GM23338 (cell line): ENCODE measurements around the gene RNF7. TPM values are rescaled to one million over a fixed set of nuclear protein-coding genes. Genes with fewer than 3 reads are reported as not detected.
A peak's percentile ranks its signal among the peaks of the same experiment; 100 is the strongest.

Source experiments
- ATAC-seq: fragments of 200-7000 bp; cut with Tn5 transposase; 3 replicates; pipeline ENCODE4 v1.9.1; 2020
- DNase-seq: peaks from one replicate; pipeline ENCODE4 v3.0.0-alpha.2; 2015; ENCODE audit warnings: low spot score
- H2AFZ ChIP-seq: fragments of 200-600 bp; sonication (generic); 2 replicates; pipeline ENCODE4 v1.8.0; 2016; ENCODE audit warnings: antibody characterized with exemption, mild to moderate bottlenecking, moderate library complexity
- H3F3A ChIP-seq: fragments of 200-600 bp; sonication (generic); replicated peaks from 2 replicates; pipeline ENCODE4 v1.8.0; 2017; ENCODE audit warnings: antibody characterized with exemption, mixed run types, low read depth
- H3K27ac ChIP-seq: fragments of 200-600 bp; sonication (generic); 2 replicates; pipeline ENCODE4 v1.6.1; 2016; ENCODE audit warnings: low read depth
- H3K27me3 ChIP-seq: fragments of 200-600 bp; sonication (generic); 2 replicates; pipeline ENCODE4 v1.8.0; 2016; ENCODE audit warnings: mild to moderate bottlenecking, mixed run types, moderate library complexity; ENCODE audit not compliant: insufficient read depth
- H3K36me3 ChIP-seq: fragments of 200-600 bp; sonication (generic); 2 replicates; pipeline ENCODE4 v1.8.0; 2016; ENCODE audit warnings: mild to moderate bottlenecking; ENCODE audit not compliant: insufficient read depth
- H3K4me1 ChIP-seq: fragments of 200-600 bp; sonication (generic); 2 replicates; pipeline ENCODE4 v1.8.0; 2016; ENCODE audit warnings: mild to moderate bottlenecking, moderate library complexity; ENCODE audit not compliant: insufficient read depth
- H3K4me2 ChIP-seq: fragments of 200-600 bp; sonication (generic); 2 replicates; pipeline ENCODE4 v1.7.1; 2017; ENCODE audit warnings: mixed run types
- H3K4me3 ChIP-seq: fragments of 200-600 bp; sonication (generic); 2 replicates; pipeline ENCODE4 v1.6.1; 2016; ENCODE audit warnings: mixed run types
- H3K79me2 ChIP-seq: fragments of 200-600 bp; sonication (generic); replicated peaks from 2 replicates; pipeline ENCODE4 v1.8.0; 2017; ENCODE audit warnings: mild to moderate bottlenecking; ENCODE audit not compliant: insufficient read depth
- H3K9me2 ChIP-seq: fragments of 200-600 bp; sonication (generic); 2 replicates; pipeline ENCODE4 v1.8.0; 2017; ENCODE audit not compliant: insufficient read depth
- H4K20me1 ChIP-seq: fragments of 200-600 bp; sonication (generic); replicated peaks from 2 replicates; pipeline ENCODE4 v1.8.0; 2017; ENCODE audit warnings: mild to moderate bottlenecking; ENCODE audit not compliant: insufficient read depth
- H3K27ac Mint-ChIP-seq: 2 replicates; pipeline ENCODE4 v1.8.0; 2020; ENCODE audit warnings: inconsistent platforms, mild to moderate bottlenecking, moderate library complexity, mixed read lengths
- H3K27me3 Mint-ChIP-seq: 3 replicates; pipeline ENCODE4 v1.8.0; 2022; ENCODE audit warnings: low read depth, mild to moderate bottlenecking, moderate library complexity, mixed read lengths, inconsistent platforms; ENCODE audit not compliant: insufficient read depth, poor library complexity
- H3K36me3 Mint-ChIP-seq: 3 replicates; pipeline ENCODE4 v1.8.0; 2021; ENCODE audit warnings: low read depth, mild to moderate bottlenecking, inconsistent platforms, moderate library complexity, mixed read lengths
- H3K4me1 Mint-ChIP-seq: 3 replicates; pipeline ENCODE4 v1.8.0; 2020; ENCODE audit warnings: mild to moderate bottlenecking, inconsistent platforms, mixed read lengths
- H3K4me3 Mint-ChIP-seq: 3 replicates; pipeline ENCODE4 v1.8.0; 2021; ENCODE audit warnings: moderate library complexity, mild to moderate bottlenecking, inconsistent platforms, mixed read lengths
- H3K9me3 Mint-ChIP-seq: 3 replicates; pipeline ENCODE4 v1.8.0; 2020; ENCODE audit warnings: moderate library complexity, mild to moderate bottlenecking, inconsistent platforms, mixed read lengths
- CREB1 ChIP-seq: fragments of 250-450 bp; sonication (Bioruptor Pico); IDR thresholded peaks from 2 replicates; pipeline ENCODE4 v1.5.0; 2020; ENCODE audit warnings: low read depth, mild to moderate bottlenecking, moderate library complexity
- CTCF ChIP-seq, 2 experiments: fragments of 200-600 bp in 1 of 2; sonication (generic) in 1 of 2; conservative IDR thresholded peaks; 2 replicates each; pipeline versions ENCODE4 v1.5.1 to v1.6.1; 2016 to 2017; ENCODE audit warnings: antibody characterized with exemption in 2 of 2, low read depth in 2 of 2, mild to moderate bottlenecking in 2 of 2, moderate library complexity in 1 of 2
- ETS1 ChIP-seq: IDR thresholded peaks from 2 replicates; pipeline ENCODE4 v1.6.1; 2016; ENCODE audit warnings: antibody characterized with exemption
- EZH2 ChIP-seq: fragments of 200-600 bp; sonication (generic); IDR thresholded peaks from one replicate; pipeline ENCODE4 v1.8.0; 2017; ENCODE audit warnings: antibody characterized with exemption, mild to moderate bottlenecking, low read depth; ENCODE audit not compliant: unreplicated experiment
- EZH2phosphoT487 ChIP-seq: fragments of 200-600 bp; sonication (generic); IDR thresholded peaks from one replicate; pipeline ENCODE4 v1.8.1; 2018; ENCODE audit warnings: antibody characterized with exemption; ENCODE audit not compliant: unreplicated experiment
- JUNB ChIP-seq: IDR thresholded peaks from one replicate; pipeline ENCODE4 v1.6.1; 2016; ENCODE audit warnings: antibody characterized with exemption; ENCODE audit not compliant: unreplicated experiment
- NANOG ChIP-seq: IDR thresholded peaks from 2 replicates; pipeline ENCODE4 v1.6.1; 2016; ENCODE audit warnings: antibody characterized with exemption, borderline replicate concordance
- POLR2AphosphoS5 ChIP-seq: IDR thresholded peaks from 2 replicates; pipeline ENCODE4 v1.6.1; 2016; ENCODE audit warnings: antibody characterized with exemption, low read depth
- ZNF114 ChIP-seq: fragments of 250-450 bp; sonication (Bioruptor Pico); IDR thresholded peaks from 2 replicates; pipeline ENCODE4 v1.5.0; 2020; ENCODE audit warnings: mild to moderate bottlenecking, moderate library complexity
- ZNF331 ChIP-seq: fragments of 250-450 bp; sonication (Bioruptor Pico); IDR thresholded peaks from 2 replicates; pipeline ENCODE4 v1.5.0; 2020; ENCODE audit warnings: low read depth, mild to moderate bottlenecking, moderate library complexity
- ZNF462 ChIP-seq: fragments of 250-450 bp; sonication (Bioruptor Pico); IDR thresholded peaks from 2 replicates; pipeline ENCODE4 v1.5.0; 2020; ENCODE audit warnings: mild to moderate bottlenecking, moderate library complexity
- polyA plus RNA-seq: library from polyadenylated mRNA; unstranded; fragments of >200 nt; fragmentation: Nextera tagmentation; extraction: Ambion mirVana; gene quantifications from 2 replicates; pipeline ENCODE4 v1.2.1, GENCODE V29; 2016
- total RNA-seq: library from RNA; depleted of rRNA; stranded (reverse); fragments of >200 nt; shearing (Covaris generic); gene quantifications from 2 replicates; pipeline ENCODE4 v1.2.3, GENCODE V29; 2014

The RNF7 gene
- total and polyA plus RNA-seq, 2 experiments from 2014 or later: 156 to 254 TPM

- TF ChIP-seq CTCF (conservative IDR thresholded peaks at IDR 0.05; ENCODE audit: low read depth in 2 of 2): peak; percentile 47 to 48
Observed at GRCh38 chr3:141729240-141729639, 8.9 kb upstream of the RNF7 start (continued).

GRCh38 chr3:141735176-141735575, 2.9 kb upstream of the RNF7 start:
- Histone ChIP-seq H3K4me2 (no peak overlapping the region), H3K36me3 (no peaks in the 10 kb centered on the region), H3K27me3 (no peaks in the 10 kb centered on the region), H3F3A (no peaks in the 10 kb centered on the region), H3K27ac (no peak overlapping the region), H3K9me2 (no peaks in the 10 kb centered on the region), H3K4me3 (no peak overlapping the region), H3K4me1 (peaks cover 9% of the 10 kb centered on the region), H3K79me2 (peaks cover 18% of the 10 kb centered on the region), H4K20me1 (no peaks in the 10 kb centered on the region; the same call in 1 of the 2 replicates), H2AFZ (no peak overlapping the region)
- H3K27me3 Mint-ChIP-seq: peaks cover 13% of the 10 kb centered on the region
- no peaks in the 10 kb centered on the region for H3K9me3 Mint-ChIP-seq
- no peak for DNase-seq
- ATAC-seq: no peak
- H3K4me1 Mint-ChIP-seq: peaks cover 6% of the 10 kb centered on the region
- no peak overlapping the region for H3K27ac Mint-ChIP-seq
- H3K36me3 Mint-ChIP-seq: no peaks in the 10 kb centered on the region; the same call in 2 of the 3 replicates
- no peak overlapping the region for H3K4me3 Mint-ChIP-seq
- no peak for TF ChIP-seq POLR2AphosphoS5
- no peak for TF ChIP-seq ETS1
- no peak for TF ChIP-seq EZH2
- no peak for TF ChIP-seq CTCF (conservative IDR thresholded peaks at IDR 0.05; ENCODE audit: low read depth in 2 of 2)
- no peak for TF ChIP-seq CREB1 (CRISPR knock-in tag)
- no peak for TF ChIP-seq EZH2phosphoT487
- no peak for TF ChIP-seq ZNF331 (CRISPR knock-in tag)
- no peak for TF ChIP-seq ZNF114 (CRISPR knock-in tag)
- no peak for TF ChIP-seq ZNF462 (CRISPR knock-in tag)
- TF ChIP-seq NANOG: no peak
- no peak for TF ChIP-seq JUNB
